KOPT-K1 (cell line): Measurements from ENCODE around the gene MSRB3.

Source experiments
- H3K27ac ChIP-seq: fragments of 200-600 bp; sonication (generic); 2 replicates; pipeline ENCODE4 v1.5.1; 2016; ENCODE audit warnings: antibody characterized with exemption, mild to moderate bottlenecking, low read depth, low read length; ENCODE audit not compliant: poor library complexity, severe bottlenecking
- H3K36me3 ChIP-seq: fragments of 200-600 bp; sonication (generic); 2 replicates; pipeline ENCODE4 v1.5.1; 2017; ENCODE audit warnings: antibody characterized with exemption, mild to moderate bottlenecking, low read length, moderate library complexity; ENCODE audit not compliant: insufficient read depth
- H3K9me3 ChIP-seq: fragments of 200-600 bp; sonication (generic); 2 replicates; pipeline ENCODE4 v1.5.1; 2017; ENCODE audit warnings: antibody characterized with exemption, low read length, mild to moderate bottlenecking; ENCODE audit not compliant: insufficient read depth, poor library complexity, severe bottlenecking

Gene MSRB3

DNA sequence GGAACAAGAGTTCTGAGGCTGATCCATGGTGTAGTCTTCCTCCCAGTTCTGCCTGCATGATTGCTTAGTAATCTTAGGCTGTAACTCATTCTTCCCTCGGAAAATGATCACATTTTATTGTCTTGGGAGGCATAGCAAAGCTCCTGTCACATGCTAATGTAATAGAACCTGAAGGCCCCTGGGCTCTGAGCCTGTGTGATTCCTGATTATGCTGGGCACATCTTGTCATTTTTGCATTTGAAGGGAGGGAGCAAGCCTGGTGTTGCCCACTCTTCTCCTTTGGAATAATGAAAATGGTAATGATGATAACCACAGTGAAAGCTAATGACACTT lies 215.4 kb downstream of the MSRB3 start:
- Histone ChIP-seq H3K9me3 (no peaks in the 10 kb centered on the region), H3K36me3 (no peaks in the 10 kb centered on the region), H3K27ac (no peak overlapping the region)

DNA sequence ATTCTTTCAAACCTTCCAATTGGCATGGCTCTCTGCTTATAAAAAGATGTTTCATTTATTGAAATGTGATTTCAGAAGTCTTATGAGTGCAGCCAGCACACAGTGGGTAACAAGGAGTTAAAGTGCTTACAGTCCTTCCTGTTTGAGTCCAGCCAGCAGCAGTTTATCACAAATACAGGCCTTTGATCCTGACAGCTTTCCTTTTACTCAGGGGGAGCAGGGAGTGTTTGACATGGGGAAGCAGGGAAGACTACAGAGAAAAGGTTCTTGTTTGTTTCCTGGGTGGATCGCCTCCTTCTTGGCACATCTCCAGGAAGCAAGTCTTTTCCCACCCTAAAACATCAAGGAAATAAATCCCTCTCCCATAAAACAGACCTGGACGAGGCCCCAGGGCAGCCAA lies 216.1 kb downstream of the MSRB3 start:
- Histone ChIP-seq H3K27ac (no peak overlapping the region), H3K9me3 (no peaks in the 10 kb centered on the region), H3K36me3 (no peaks in the 10 kb centered on the region)

DNA sequence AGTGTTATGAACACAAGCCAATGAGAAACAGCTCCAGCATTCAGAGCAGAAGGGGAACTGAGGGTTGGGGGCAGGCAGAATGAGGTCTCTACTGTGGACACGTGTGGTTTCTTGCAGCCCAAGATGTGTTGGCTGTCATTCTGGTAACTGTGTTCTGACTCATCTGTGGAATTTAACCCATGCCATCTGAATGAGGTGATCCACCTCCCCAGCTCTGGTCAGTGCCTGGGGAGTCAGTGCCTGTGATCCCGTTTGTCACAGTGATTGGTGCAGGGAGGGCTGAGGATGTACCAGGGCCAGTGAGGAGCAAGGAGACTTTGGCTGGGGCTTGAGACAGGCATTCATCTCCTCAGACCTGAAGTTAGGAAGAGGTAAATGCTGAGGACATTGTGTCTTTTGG lies 216.8 kb downstream of the MSRB3 start:
- Histone ChIP-seq H3K27ac (no peak overlapping the region), H3K9me3 (no peaks in the 10 kb centered on the region), H3K36me3 (no peaks in the 10 kb centered on the region)

DNA sequence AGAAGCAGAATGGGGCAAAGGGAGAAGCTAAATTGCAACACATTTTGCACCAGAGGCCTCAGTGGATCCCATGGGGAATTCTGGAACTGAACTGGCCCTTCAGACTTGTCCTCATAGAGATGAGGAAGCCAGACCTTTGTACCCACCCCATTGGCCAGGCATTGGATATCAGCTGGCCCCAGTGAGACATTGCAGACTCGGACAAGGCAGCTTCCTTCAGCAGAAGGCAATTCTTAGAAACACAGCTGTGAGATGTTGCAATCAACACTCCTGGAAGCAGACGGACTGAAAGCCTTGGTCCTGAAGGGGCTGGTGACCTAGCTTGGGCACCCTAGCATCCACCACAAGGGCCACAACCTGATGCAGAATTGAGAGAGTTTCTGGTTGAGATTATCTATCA lies 218.1 kb downstream of the MSRB3 start:
- H3K36me3 ChIP-seq = no peaks in the 10 kb centered on the region
- no peaks in the 10 kb centered on the region for H3K9me3 ChIP-seq
- H3K27ac ChIP-seq = no peak overlapping the region

DNA sequence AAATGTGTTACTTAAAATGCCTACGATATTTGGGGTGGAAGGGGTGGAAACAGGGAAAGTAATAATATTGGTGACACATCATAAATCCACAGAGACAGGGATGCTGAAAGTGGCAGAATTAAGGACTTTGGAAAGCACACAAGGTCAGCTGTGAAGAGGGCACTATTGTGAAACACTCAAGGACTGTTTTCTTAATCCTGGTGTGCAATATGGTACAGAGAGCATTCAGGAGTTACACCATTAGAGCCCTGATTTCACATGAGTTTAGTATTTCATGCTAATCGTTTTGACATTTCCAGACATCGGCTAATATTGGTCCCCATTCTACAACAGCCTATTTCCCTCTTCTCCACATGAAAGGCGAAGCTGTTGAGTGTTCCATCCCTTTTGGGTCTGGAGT lies 219.2 kb downstream of the MSRB3 start:
- no peak overlapping the region for H3K27ac ChIP-seq
- H3K9me3 ChIP-seq = no peaks in the 10 kb centered on the region
- no peaks in the 10 kb centered on the region for H3K36me3 ChIP-seq

DNA sequence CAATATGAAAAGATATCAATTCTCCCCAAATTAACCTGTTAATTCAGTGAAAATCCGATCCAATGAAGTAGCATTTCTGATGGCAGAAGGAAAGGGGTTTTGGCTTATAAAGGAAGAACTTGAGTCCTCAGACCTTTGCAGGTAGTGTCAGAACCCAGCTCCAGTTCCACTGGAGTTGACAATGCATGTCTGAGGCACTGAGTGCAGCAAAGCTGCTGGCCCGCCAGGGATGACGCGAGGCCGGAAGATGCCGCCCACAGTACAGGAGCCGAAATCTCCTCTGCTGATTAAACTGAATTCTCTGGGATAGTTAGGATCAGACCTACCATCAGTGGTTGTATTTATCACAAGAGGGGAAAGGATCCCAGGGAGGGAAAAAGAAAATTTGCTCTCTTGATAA lies 220.7 kb downstream of the MSRB3 start:
- Histone ChIP-seq H3K36me3 (no peaks in the 10 kb centered on the region), H3K27ac (no peak overlapping the region)

DNA sequence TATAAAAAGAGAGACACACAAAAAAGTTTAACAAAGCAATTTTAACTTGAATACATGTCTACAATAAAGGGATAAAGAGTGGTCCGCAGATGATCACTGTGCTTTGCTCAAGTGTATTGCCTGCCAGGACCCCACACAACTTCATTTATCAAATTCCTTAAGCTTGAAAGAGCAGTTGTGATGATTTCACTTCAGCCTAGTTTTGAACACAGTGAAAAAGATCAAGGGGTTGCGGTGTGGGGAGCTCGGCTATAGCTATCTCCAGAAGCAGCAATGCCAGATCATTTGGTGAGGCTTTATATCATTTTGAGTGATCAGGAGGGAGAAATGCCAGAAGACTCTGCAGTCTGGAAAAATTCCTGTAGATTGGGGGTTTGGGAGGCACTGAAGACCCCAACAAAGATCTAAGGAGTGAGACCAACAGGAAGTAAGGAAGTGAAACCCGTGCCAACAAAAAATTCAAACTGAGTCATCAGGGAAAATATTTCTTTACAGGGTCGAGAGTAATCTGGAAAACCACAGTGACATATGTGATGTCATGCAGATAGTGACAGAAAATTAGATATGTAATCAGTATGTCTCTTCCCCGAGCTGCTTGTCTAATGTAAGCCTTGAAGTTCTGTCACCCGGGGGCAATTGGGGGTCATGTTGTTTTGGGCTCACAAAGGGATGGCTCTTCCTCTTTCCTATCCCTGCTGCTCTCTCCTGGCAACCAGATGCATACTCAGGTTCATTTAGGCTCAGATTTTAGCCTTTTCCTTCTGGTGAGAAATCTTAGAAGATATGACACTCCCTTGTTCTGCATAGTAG lies 221.8 kb downstream of the MSRB3 start:
- no peak overlapping the region for H3K27ac ChIP-seq
- no peaks in the 10 kb centered on the region for H3K9me3 ChIP-seq
- H3K36me3 ChIP-seq = no peaks in the 10 kb centered on the region

More for the DNA sequence above, 220.7 kb downstream of the MSRB3 start:
- no peaks in the 10 kb centered on the region for H3K9me3 ChIP-seq

DNA sequence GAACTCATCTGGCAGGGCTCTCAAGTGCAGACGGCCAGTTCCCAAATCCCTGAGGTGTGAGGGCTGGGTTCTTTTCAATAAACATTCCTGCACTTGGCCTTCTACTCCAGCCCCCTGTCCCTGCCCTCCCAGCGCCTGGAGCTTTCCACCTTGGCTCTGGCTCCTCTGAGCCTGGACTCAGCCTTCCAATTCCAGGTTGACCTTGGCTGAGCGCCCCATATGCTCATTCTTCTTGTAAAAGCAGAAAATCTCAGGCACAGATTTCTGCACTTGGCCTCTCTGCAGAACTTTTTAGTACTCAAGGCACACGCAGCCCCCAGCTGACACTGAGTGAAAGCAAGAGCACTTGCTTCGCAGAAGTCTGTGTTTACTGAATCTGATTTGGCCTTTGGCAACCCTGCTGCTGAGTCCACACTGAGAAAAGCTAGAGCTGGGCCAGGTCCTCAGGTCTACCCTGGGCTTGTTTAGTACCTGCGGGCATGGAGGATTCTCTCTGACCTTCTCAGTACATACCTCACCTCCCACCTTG lies 222.7 kb downstream of the MSRB3 start:
- no peaks in the 10 kb centered on the region for H3K36me3 ChIP-seq

DNA sequence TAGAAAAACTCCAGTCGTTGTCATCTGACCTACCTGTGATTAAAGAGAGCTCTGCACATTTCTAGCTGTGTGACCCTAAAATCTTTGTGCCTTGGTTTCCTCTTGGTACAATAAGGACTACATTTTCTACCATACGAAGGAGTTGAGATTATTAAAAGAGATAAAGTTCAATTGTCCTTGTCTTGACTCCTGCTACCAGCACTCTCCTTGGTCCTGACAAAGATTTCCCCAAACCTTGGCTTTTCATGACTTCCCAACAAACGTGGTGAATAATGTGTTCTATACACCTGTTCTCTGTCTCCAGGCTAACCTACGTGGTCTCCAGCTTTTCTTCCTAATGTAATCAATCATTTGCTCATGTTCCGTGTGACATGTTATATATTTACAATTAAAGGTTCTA lies 223.5 kb downstream of the MSRB3 start:
- no peak overlapping the region for H3K27ac ChIP-seq
- H3K9me3 ChIP-seq = no peaks in the 10 kb centered on the region
- no peaks in the 10 kb centered on the region for H3K36me3 ChIP-seq

More for the DNA sequence above, 222.7 kb downstream of the MSRB3 start:
- no peak overlapping the region for H3K27ac ChIP-seq
- H3K9me3 ChIP-seq = no peaks in the 10 kb centered on the region

DNA sequence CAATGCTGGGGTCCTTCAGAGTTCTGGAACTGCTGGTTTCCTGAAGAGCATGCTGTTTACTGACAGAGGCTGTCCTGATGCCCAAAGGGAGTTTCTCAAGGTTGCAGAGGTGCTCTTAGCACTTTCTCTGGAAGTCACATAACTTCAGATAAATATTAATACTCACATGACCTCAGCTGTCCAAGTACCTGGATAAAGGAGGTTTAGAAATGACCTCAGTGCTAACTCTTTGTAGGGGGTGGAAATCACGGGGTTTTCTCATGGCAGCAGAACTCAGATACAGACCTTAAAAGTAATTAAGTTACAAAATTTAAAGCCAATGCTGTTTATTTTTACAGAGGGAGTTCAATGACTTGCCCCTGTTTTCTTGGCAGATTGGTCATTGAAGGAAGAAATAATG lies 225.9 kb downstream of the MSRB3 start:
- Histone ChIP-seq H3K9me3 (no peaks in the 10 kb centered on the region), H3K27ac (no peak overlapping the region), H3K36me3 (no peaks in the 10 kb centered on the region)

DNA sequence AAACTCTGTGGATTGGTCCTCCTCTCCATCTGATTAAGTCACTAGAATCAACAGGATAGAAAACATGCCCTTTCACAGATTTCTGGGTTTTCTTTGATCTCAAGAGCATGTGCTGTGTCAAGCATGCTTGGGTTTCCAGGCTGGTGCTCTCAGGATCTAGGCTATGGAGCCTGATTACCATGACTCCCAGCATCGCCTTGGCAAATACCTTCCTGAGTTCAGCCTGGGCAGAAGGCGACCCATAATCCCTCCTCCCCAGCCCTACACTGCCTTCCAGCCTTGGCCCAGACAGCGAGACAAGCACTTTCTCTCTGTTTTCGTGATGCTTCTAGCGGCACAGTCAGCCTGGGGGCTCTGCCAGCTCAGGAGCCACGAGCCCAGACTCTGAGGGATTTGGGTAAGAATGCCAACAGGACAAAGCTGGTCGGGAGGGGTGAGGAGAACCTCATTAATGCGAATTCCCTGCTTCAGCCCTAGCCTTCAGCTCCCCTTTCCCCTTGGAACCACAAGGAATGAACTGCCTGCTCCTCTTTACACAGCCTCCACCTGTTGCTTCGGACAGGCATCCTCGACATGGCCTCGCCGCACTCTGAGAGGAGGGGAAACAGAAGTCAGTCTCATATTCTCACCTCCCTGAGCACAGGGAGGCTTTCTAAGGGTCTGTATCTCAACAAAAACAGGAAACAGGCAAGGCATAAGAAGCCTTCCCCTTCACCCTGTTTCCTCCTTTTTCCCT lies 227.1 kb downstream of the MSRB3 start:
- H3K36me3 ChIP-seq = no peaks in the 10 kb centered on the region
- H3K27ac ChIP-seq = no peak overlapping the region
- H3K9me3 ChIP-seq = no peaks in the 10 kb centered on the region

DNA sequence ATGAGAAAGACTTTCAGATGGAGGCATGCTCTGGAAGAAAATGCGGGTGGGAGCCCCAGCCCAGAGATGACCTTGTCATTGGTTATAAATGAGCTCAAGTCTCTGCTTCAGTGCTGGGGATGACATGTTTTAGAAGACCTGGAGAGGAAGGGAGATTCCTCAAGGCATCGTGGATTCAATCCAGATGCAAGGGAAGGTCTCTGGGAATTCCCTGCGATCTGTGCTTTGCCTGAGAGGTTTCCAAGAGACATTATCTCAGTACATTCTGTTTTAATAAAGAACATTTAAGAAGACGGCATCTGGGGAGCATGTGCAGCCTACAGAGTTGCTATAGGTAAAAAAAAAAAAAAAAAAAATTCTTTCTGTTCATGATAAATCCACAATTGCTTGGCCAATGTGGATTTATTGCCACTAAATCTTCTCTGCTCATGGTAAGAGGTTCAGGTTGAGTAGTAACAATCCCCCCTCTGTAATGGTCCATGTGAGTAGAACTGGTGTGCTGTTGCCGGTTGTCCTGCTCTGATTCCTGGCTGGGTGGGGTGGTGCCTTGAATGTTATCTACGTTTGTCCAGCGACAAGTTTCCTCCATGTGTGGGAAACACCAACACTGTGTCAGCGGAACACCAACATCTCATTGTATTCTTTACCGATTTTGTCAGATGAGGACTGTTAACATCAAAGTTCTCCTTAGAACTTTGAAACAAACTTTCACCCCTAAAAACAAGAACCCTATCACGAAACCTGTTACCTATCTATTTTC lies 230.0 kb downstream of the MSRB3 start:
- Histone ChIP-seq H3K27ac (no peak overlapping the region), H3K36me3 (no peaks in the 10 kb centered on the region), H3K9me3 (no peaks in the 10 kb centered on the region)

DNA sequence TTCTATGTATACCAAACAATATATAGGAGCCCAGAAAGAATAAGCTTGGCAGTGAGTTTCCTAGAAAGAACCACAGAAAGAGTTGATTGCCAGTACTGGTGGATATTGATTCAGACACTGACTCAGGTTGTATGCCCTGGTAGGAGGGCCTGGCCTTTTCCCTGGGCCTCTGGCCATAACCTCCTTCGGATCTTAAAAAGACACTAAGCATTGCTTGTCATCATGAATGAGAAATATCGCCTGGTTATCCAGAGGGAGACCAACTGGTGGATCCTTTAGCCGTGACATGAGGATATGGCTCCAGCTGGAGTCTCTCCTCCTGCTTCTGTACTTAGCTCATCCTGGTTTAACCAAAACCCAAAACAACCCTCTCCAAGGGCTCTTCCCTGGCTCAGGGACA lies 231.5 kb downstream of the MSRB3 start:
- no peaks in the 10 kb centered on the region for H3K9me3 ChIP-seq
- H3K27ac ChIP-seq = no peak overlapping the region
- H3K36me3 ChIP-seq = no peaks in the 10 kb centered on the region

DNA sequence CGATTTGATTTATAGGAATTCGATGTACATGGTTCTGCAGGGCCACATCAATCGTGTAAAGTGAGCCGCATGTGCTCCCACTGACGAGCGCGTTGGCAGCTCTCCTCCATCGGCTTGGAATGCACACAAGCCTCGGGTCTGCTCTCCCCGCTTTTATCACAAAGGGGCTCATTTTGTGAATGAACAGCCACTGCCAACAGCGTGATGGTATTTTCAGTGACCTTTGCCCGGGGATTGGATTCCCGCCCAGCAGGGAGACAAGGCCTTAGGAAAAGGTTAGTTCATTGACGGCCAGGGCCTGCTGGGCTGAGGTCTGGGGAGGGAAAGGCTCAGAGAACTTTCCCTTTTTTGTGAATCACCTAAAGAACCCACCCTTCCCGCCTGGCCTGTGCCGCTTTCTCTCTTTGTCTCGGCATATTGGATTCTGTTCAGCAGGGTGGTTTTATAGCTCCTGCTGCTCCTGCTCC lies 232.1 kb downstream of the MSRB3 start:
- Histone ChIP-seq H3K9me3 (no peaks in the 10 kb centered on the region), H3K27ac (no peak overlapping the region), H3K36me3 (no peaks in the 10 kb centered on the region)
